ENCODE data around the gene HEATR1.

Gene HEATR1, protein sequence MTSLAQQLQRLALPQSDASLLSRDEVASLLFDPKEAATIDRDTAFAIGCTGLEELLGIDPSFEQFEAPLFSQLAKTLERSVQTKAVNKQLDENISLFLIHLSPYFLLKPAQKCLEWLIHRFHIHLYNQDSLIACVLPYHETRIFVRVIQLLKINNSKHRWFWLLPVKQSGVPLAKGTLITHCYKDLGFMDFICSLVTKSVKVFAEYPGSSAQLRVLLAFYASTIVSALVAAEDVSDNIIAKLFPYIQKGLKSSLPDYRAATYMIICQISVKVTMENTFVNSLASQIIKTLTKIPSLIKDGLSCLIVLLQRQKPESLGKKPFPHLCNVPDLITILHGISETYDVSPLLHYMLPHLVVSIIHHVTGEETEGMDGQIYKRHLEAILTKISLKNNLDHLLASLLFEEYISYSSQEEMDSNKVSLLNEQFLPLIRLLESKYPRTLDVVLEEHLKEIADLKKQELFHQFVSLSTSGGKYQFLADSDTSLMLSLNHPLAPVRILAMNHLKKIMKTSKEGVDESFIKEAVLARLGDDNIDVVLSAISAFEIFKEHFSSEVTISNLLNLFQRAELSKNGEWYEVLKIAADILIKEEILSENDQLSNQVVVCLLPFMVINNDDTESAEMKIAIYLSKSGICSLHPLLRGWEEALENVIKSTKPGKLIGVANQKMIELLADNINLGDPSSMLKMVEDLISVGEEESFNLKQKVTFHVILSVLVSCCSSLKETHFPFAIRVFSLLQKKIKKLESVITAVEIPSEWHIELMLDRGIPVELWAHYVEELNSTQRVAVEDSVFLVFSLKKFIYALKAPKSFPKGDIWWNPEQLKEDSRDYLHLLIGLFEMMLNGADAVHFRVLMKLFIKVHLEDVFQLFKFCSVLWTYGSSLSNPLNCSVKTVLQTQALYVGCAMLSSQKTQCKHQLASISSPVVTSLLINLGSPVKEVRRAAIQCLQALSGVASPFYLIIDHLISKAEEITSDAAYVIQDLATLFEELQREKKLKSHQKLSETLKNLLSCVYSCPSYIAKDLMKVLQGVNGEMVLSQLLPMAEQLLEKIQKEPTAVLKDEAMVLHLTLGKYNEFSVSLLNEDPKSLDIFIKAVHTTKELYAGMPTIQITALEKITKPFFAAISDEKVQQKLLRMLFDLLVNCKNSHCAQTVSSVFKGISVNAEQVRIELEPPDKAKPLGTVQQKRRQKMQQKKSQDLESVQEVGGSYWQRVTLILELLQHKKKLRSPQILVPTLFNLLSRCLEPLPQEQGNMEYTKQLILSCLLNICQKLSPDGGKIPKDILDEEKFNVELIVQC (N-terminal part only)

DNA sequence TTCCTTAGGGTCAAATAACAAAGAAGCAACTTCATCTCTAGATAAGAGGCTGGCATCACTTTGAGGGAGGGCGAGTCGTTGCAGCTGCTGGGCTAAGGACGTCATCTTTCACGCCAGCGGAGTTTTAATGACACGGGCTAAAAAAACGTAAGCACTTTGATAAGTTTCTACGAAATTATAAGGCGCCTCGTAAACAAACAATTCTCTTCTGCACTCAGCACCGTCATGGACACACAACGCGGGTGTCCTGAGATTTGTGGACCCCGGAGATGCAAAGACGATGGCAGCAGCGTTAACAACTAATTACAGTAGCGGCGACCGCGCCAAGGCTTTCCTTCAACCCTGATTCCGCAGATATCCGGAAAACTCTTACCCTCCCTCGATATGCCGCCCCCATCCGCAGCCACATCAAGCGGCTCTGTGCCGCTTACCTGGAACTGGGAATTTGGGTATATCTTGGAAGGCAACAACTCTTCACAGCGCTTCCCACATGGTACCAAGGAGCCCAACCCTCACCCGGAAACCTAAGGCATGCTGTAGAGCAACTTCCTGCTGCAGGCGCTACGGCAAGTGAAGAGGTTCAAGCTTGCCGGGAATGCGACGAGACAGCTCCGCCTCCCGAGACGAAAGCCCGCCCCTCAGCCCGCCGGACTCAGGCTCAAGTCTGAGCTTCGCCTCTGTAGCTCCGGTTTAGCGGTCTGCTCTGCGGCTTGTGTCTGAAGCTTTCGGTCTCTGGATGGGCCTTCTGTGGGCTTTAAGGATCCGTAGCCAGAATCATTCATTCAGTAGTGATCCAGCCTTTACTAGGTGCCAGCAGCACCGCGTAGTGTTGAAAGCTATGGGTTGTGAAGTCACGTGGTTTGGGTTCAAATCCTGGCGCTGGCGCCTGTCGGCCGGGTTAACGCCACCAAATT is at the start of gene HEATR1:
Gene HEATR1 (minus strand): TSS at position 526 of the 914 bp plus-strand sequence. CDS start 421 bp downstream, at position 105.
- H3K4me1 ChIP-seq (ENCODE audit: control insufficient read depth, low read length): peaks cover 17% of the 10 kb centered on the region
- H3K27ac ChIP-seq (ENCODE audit: low read depth, low read length): no peak within 1 kb of the TSS
- H3K9me3 ChIP-seq (ENCODE audit: control insufficient read depth, insufficient read depth, low read length): no peaks in the 10 kb centered on the region
- H3K9me2 ChIP-seq (replicated peaks; ENCODE audit: control insufficient read depth, low read length): no peaks in the 10 kb centered on the region
- H3F3A ChIP-seq (ENCODE audit: control insufficient read depth, insufficient read depth): peaks cover 7% of the 10 kb centered on the region; the same call in 1 of the 2 replicates
- H3K4me3 ChIP-seq (ENCODE audit: low read length): peak within 1 kb of the TSS; percentile 75
- H4K20me1 ChIP-seq (ENCODE audit: control insufficient read depth, insufficient read depth, low read depth, low read length): no peaks in the 10 kb centered on the region
- H3K27me3 ChIP-seq (ENCODE audit: control insufficient read depth, low read length): peaks cover 3% of the 10 kb centered on the region; the same call in 1 of the 2 replicates
- peaks cover 35% of the 10 kb centered on the region for H3K36me3 ChIP-seq (ENCODE audit: control insufficient read depth, low read length)
- peaks cover 48% of the 10 kb centered on the region for H3K79me2 ChIP-seq (ENCODE audit: control insufficient read depth, low read length)
- H3K4me2 ChIP-seq (ENCODE audit: low read length): peak within 1 kb of the TSS; percentile 87
- no peak for TF ChIP-seq EZH2phosphoT487 (IDR thresholded peaks at IDR 0.05; ENCODE audit: borderline replicate concordance, low read length)
- TF ChIP-seq, protein P1, sequence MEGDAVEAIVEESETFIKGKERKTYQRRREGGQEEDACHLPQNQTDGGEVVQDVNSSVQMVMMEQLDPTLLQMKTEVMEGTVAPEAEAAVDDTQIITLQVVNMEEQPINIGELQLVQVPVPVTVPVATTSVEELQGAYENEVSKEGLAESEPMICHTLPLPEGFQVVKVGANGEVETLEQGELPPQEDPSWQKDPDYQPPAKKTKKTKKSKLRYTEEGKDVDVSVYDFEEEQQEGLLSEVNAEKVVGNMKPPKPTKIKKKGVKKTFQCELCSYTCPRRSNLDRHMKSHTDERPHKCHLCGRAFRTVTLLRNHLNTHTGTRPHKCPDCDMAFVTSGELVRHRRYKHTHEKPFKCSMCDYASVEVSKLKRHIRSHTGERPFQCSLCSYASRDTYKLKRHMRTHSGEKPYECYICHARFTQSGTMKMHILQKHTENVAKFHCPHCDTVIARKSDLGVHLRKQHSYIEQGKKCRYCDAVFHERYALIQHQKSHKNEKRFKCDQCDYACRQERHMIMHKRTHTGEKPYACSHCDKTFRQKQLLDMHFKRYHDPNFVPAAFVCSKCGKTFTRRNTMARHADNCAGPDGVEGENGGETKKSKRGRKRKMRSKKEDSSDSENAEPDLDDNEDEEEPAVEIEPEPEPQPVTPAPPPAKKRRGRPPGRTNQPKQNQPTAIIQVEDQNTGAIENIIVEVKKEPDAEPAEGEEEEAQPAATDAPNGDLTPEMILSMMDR (IDR thresholded peaks at IDR 0.05; ENCODE audit: low read depth, low read length, poor library complexity, severe bottlenecking): no peak

GRCh38 chr1:236645016-236645680 is 40.8 kb upstream of the HEATR1 start:
- no peaks in the 10 kb centered on the region for H3K9me3 ChIP-seq (ENCODE audit: control insufficient read depth, insufficient read depth, low read length)
- no peak for TF ChIP-seq EZH2phosphoT487 (IDR thresholded peaks at IDR 0.05; ENCODE audit: borderline replicate concordance, low read length)
- TF ChIP-seq, protein P1 (IDR thresholded peaks at IDR 0.05; ENCODE audit: low read depth, low read length, poor library complexity, severe bottlenecking): no peak
- H3K4me1 ChIP-seq (ENCODE audit: control insufficient read depth, low read length): no peaks in the 10 kb centered on the region
- no peak overlapping the region for H3K4me3 ChIP-seq (ENCODE audit: low read length)
- no peaks in the 10 kb centered on the region for H3K27me3 ChIP-seq (ENCODE audit: control insufficient read depth, low read length)
- no peaks in the 10 kb centered on the region for H3K9me2 ChIP-seq (replicated peaks; ENCODE audit: control insufficient read depth, low read length)
- no peaks in the 10 kb centered on the region for H3K79me2 ChIP-seq (ENCODE audit: control insufficient read depth, low read length)
- H3K4me2 ChIP-seq (ENCODE audit: low read length): no peak overlapping the region
- no peak overlapping the region for H3K27ac ChIP-seq (ENCODE audit: low read depth, low read length)
- no peaks in the 10 kb centered on the region for H3F3A ChIP-seq (ENCODE audit: control insufficient read depth, insufficient read depth)
- H3K36me3 ChIP-seq (ENCODE audit: control insufficient read depth, low read length): no peaks in the 10 kb centered on the region
- H4K20me1 ChIP-seq (ENCODE audit: control insufficient read depth, insufficient read depth, low read depth, low read length): no peaks in the 10 kb centered on the region
